ENCODE measurements around the gene KLF5.

DNA sequence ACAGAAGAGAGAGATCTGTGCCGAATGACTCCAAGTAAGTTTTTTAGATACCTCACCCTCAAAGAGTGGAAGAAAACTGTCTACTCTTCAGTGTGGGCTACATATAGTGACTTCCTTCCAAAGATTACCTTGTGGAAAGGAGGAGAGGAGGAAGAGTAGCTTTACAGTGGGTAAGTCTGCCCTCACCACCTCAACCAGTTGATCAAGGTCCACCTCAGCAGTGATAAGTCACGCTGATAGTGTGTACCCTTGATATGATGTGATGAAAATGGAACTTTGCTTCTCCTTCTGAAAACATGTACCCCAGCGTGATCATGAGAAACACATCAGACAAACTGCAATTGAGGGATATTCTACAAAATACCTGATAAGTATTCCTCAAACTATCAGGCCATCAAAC, 20.6 kb downstream of the KLF5 start:
- TF ChIP-seq CTCF (IDR thresholded peaks at IDR 0.05) = no peak
- no peak for TF ChIP-seq PBX3 (IDR thresholded peaks at IDR 0.05)
- TF ChIP-seq, protein P1, sequence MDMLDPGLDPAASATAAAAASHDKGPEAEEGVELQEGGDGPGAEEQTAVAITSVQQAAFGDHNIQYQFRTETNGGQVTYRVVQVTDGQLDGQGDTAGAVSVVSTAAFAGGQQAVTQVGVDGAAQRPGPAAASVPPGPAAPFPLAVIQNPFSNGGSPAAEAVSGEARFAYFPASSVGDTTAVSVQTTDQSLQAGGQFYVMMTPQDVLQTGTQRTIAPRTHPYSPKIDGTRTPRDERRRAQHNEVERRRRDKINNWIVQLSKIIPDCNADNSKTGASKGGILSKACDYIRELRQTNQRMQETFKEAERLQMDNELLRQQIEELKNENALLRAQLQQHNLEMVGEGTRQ (IDR thresholded peaks at IDR 0.05; ENCODE audit: borderline replicate concordance, low read depth, low read length) = no peak
- TF ChIP-seq, protein P2, sequence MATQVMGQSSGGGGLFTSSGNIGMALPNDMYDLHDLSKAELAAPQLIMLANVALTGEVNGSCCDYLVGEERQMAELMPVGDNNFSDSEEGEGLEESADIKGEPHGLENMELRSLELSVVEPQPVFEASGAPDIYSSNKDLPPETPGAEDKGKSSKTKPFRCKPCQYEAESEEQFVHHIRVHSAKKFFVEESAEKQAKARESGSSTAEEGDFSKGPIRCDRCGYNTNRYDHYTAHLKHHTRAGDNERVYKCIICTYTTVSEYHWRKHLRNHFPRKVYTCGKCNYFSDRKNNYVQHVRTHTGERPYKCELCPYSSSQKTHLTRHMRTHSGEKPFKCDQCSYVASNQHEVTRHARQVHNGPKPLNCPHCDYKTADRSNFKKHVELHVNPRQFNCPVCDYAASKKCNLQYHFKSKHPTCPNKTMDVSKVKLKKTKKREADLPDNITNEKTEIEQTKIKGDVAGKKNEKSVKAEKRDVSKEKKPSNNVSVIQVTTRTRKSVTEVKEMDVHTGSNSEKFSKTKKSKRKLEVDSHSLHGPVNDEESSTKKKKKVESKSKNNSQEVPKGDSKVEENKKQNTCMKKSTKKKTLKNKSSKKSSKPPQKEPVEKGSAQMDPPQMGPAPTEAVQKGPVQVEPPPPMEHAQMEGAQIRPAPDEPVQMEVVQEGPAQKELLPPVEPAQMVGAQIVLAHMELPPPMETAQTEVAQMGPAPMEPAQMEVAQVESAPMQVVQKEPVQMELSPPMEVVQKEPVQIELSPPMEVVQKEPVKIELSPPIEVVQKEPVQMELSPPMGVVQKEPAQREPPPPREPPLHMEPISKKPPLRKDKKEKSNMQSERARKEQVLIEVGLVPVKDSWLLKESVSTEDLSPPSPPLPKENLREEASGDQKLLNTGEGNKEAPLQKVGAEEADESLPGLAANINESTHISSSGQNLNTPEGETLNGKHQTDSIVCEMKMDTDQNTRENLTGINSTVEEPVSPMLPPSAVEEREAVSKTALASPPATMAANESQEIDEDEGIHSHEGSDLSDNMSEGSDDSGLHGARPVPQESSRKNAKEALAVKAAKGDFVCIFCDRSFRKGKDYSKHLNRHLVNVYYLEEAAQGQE (IDR thresholded peaks at IDR 0.05; ENCODE audit: low read depth, low read length) = no peak
- TF ChIP-seq RFX5 (IDR thresholded peaks at IDR 0.05; ENCODE audit: low read length) = no peak
- no peak for TF ChIP-seq YY1 (IDR thresholded peaks at IDR 0.05; ENCODE audit: low read depth)
